HG03354 (cell line): Measurements from ENCODE around the gene CD74.

Experiments
- ATAC-seq: cut with Tn5 transposase; IDR thresholded peaks from one replicate; pipeline ENCODE4 v1.9.1; 2021; ENCODE audit warnings: mild to moderate bottlenecking; ENCODE audit not compliant: unreplicated experiment, poor library complexity, severe bottlenecking

Gene CD74

DNA sequence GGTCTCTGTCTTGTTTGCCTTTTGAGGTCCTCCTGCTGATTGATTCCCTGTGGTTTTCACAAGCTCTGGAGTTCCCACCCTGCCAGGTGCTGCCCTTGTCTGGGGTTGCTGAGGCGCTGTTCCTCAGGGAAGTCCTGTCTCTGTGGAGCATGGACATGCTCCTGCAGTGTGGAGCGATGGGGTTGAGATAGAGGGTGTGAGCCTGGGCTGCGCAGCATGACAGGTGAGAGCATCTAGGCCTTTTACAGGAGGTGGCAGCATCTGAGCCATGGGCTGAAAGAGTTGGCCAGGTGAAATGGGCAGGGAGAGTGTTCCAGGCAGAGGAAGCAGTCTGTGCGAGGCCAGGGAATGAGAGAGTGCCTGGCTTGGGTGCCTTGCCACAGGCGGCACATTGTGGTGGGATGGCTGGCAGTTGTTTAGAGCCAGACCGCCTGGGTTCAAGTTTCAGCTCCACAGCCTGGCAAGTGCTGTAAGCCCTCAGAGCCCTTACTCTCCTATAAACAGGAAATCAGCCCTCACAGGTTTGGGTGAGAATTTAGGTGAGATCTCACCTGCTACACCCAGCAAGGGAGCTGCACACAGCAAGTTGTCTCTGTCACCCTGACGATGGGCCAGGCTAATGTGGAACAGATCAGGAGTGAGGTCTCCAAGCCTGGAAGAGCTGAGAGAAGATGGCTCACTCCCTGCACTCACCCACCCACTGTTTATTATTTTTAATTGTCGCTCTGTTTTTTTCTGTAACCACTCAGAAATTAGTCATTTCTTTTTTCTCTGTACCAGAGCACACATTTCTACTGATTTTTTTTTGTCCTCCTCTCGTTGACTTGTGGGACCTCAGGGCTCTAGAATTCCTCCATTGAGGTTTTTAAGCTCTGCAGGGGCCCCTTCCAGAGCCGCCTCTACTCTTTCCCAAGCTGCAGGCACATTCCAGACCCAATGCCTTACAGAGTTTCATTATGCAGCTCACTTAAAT, 35.6 kb downstream of the CD74 start:
- no peak for ATAC-seq

DNA sequence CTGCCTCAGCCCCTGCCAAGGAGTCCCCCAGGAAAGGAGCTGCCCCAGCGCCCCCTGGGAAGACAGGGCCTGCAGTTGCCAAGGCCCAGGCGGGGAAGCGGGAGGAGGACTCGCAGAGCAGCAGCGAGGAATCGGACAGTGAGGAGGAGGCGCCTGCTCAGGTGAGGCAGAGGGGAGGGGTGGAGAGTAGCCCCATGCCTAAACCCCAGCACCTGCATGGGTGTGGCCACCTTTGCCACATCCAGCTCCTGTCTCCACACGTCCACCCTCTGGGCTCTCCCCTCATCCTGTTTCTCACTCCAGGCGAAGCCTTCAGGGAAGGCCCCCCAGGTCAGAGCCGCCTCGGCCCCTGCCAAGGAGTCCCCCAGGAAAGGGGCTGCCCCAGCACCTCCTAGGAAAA, 38.1 kb downstream of the CD74 start:
- no peak for ATAC-seq

DNA sequence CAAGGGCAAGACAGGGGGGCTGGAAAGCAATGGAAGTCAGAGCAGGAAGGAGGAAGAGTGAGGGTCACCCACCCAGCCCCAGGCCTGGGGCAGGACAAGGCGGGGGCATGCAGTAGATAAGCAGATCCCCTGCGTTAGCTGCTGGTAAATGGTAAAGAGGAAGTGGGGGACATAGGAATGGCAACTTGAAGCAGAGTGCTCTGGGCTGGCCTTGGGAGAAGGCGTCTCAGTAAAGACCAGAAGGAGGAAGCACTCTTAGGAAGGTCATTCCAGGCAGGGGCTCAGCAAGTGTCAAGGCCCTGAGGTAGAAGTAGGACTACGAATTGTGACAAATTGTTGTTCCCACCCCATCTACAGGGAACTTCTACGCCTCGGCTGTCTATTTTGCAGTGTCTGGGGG, 40.1 kb downstream of the CD74 start:
- ATAC-seq: no peak

DNA sequence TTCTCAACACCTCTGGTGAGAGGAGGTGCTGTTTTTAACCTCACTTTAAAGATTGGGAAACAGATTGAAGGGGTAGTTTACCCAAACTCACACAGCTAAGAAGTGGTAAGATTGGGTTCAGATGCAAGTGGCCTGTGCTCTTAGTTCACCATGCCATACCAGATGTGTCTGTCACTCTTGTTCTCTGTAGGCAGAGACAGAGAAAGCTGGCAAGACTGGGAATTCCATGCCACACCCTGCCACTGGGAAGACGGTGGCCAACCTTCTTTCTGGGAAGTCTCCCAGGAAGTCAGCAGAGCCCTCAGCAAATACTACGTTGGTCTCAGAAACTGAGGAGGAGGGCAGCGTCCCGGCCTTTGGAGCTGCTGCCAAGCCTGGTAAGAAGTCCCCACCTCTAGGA, 44.2 kb downstream of the CD74 start:
- ATAC-seq: no peak

DNA sequence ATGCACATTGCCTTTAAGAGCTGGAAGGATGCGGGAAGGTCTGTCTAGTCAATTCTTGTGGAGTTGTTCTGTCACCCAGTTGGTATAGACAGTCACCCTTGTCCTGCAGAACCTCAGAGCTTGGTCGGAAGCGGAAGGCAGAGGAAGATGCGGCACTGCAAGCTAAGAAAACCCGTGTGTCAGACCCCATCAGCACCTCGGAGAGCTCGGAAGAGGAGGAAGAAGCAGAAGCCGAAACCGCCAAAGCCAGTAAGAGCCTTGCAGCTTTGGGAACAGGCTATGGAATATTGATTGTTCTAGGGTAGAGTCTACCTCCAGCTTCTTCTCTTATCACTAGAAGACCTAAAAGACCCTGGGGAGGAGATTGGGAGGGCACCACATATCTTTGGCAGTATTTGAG, 48.7 kb downstream of the CD74 start:
- no peak for ATAC-seq

DNA sequence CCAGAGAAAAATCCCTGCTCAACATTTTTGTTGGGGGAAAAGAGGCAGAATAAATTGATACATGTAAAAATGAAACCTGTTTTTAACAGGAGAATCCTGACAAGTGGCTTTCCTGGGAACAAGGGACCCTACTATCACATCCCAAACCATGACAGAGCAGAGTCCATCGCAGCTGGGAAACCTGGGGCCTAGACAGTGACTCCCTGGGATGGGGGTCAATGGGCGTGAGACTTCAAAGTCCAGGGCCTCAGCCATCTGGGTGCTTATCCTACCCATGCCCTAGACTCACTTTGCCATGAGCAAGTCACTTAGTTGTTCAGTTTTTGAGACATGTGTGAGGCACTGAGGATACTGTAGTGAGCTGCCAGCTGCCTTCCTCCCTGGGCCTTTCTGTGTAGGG, 49.5 kb downstream of the CD74 start:
- ATAC-seq: no peak

DNA sequence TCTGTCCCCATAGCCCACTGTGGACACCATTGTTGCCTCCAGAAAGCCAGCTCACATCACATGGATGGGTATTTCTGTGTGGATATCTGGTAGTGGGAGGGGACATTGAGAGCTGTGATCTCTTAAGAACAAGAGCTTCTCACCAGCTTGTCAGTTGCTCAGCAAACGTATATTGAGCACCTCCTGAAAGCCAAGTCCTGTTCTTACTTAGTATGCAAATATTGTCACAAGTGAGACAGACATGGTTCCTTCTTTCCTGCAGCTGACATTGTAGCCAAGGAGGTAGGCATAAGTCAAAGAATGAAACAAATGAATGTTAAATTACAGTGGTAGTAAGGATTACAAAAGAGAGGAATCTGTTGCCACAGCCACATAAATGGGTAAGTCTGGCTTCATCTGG, 51.4 kb downstream of the CD74 start:
- peak; percentile 27 for ATAC-seq

DNA sequence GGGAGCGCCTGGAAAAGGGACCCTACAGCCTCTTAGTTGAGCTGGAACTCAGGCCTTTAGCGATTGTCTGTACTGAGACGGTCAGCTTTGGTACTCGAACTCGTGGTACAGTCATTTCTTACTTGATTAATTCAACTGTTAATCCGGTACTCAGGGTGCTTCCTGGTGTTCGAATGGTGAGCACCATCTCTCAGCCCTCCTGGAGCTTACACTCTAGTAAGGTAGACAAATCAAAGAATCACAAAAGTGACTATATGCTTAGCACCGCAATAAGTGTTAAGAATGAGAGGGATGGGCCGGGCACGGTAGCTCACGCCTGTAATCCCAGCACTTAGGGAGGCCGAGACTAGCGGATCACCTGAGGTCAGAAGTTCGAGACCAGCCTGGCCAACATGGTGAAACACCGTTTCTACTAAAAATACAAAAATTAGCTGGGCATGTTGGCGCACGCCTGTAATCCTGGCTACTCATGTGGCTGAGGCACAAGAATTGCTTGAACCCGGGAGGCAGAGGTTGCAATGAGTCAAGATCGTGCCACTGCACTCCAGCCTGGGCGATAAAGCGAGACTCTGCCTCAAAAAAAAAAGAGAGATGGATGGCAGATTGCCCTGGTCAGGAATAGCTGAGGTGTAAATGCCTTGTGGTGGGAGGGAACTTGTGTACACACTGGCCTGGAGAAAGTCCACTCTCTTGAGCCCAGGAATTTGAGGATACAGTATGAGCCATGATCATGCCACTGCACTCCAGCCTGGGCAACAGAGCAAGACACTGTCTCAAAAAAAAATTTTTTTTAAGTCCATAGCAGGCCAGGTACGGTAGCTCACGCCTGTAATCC, 54.2 kb downstream of the CD74 start:
- no peak for ATAC-seq

DNA sequence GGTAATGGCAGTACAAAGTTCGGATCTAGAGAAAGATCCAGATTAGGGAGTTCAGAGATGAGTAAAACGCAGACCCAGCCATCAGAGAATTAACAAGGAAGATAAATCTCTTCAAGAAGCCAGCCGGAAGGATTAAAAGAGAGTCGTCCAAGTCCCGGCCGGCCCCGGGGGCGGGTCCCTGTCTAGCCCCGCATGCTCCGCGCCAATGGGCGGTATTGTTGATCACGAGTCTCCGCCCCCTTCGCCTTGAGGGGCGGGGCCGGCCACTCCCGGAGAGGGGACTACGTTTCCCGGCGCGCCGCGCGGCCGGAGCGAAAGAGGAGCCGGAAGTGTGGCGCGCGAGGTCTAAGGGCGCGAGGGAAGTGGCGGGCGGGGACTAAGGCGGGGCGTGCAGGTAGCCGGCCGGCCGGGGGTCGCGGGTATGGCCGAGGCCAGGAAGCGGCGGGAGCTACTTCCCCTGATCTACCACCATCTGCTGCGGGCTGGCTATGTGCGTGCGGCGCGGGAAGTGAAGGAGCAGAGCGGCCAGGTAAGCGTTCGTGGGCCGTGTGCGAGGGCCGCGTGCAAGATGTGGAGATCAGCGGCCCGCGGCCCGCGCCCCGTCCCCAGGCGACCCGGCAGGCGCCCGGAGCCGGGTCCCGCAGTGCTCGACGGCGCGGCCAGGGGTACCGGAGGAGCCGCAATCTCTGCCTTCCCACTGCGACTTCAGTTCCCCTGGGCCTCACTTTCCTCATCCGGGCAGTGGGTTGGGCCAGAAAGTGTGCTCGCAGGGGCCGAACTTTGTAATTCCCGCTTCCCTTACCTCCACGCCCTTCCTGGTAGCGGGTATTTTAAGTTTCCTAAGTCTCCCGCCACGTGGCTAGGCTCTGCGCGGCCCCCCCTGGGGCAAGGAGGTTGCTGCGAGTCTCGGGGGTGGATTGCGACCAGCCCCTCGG, 55.1 kb downstream of the CD74 start, which contains the start of gene TCOF1:
Gene TCOF1 (plus strand): TSS at position 372 of the 935 bp plus-strand sequence. CDS start 50 bp downstream, at position 422.
- peak; percentile 93 for ATAC-seq

DNA sequence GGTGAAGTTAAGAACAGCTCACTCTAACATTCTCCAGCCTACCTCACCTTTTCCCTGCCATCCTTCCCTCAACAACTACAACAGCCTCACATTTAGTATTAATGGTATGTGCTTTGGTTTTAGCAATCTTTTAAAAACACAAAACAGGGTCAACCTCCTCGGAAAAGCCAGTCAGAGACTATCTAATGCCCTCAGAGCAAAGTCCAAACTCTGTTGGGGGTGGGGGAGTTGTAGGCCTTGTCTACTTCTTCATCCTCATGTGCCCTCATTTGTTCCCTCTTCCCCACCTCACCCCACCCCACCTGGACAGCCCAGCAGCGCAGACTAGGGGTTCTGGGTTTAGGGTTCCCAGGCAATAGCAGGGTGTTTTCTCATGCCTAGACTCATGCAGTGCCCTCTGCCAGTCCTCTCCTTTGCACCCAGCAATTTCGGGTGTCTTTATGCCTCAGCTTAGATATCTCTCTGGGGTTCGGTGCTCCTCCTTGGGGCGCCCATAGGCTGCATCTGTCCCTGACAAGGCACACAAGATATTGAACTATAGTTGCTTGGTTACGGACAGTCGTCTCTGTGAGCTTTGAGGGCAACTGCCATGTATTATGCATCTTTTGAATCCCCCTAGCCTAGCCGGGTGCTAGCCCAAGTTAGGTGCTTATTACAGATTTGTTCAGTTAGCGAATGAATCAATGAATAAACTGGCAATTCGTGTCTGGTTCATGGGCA, 56.0 kb downstream of the CD74 start:
- no peak for ATAC-seq

DNA sequence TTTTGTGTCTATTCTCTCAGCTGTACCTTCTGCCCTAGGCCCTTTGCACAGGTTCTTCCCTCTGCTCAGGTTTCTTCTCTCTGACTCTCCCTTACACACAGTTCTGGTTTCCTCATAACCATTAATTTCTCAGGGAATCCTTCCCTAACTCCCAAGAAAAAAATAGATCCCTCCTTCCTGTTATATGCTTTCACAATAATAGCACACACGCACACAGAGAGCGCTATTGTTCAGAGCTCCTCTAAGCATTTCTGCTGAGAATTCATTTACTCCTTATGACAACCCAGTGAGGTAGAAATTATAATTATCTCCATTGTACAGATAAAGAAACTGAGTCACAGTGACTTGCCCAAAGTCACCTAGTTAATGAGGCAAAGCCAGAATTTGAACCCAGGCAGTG, 56.9 kb downstream of the CD74 start:
- ATAC-seq: no peak

DNA sequence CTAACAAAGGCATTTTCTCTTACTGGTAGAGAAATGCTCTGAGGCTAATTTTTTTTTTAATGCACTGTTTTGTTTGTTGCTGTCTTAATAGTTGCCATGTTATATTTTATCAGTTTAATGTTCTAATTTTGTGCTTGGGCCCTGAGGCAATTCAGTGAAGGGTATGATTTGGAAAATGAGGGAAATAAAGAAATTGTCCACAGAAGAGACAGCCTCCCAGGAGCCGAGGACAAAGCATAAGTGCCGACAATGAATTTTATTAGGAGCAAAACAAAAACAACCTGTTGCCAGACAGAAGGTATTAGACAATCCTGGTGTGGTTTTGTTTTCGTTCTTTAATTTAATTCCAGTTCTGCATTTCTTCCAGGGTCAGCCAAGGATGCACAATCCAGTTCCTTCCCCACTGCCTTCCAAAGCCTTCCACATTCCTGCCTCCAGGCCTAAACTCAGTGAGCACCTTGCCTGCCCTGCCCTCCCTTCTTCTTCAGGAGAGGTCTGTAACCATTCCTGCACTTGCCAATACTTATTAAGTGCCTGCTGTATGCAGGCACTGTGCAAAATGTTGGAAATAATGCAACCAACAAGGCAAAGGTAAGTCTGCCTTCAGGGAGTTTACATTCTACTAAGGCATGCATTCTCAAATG, 59.6 kb downstream of the CD74 start:
- no peak for ATAC-seq

DNA sequence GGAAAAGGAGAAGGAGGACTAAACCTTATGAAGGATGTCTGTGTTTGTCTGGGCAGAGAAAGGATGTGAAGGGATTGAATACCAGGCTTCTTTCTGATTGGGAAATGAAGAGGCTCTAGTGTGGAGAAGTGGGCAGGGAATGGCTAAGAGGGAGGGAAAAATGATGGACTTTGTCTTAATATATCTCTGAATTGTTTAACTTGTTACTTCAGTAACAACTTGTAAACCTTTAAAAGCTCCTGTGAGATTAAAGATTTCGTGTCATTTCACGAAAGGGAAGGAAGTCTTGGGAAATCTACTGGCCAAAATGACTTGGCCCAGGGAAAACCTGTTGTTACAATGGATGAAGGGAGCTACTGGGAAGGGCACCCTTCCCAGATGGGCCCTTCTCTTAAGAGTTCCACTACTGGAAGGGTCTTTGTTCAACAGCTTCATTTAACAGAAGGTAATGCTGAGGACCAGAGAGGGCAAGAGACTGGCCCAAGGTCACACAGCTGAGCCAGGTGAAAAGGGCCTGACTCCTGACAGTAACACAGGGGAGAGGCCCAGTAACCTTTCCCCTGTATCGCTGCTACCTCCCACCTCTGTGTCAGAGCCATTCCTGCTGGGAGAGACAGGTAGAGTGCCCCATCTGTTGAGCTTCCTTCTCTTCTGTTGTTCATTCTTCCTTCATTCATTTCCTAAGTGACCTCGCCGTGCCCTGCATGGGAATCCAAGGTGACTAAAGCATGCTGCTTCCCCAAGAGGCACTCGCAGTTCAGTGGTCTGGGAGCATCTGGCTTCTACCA, 60.3 kb downstream of the CD74 start:
- no peak for ATAC-seq
